OCI-LY7 (cell line): ENCODE results near the gene KRTAP11-1.

Experiments used
- CTCF ChIP-seq: fragments of 200-600 bp; sonication (generic); conservative IDR thresholded peaks from 2 replicates; pipeline ENCODE4 v1.5.1; 2014; ENCODE audit warnings: mild to moderate bottlenecking, antibody characterized with exemption, low read length, moderate library complexity, mixed read lengths
- EZH2phosphoT487 ChIP-seq: fragments of 200-600 bp; sonication (generic); IDR thresholded peaks from 2 replicates; pipeline ENCODE4 v1.6.1; 2018; ENCODE audit warnings: low read depth, borderline replicate concordance, mild to moderate bottlenecking, mixed run types, antibody characterized with exemption, low read length, moderate library complexity, mixed read lengths

DNA sequence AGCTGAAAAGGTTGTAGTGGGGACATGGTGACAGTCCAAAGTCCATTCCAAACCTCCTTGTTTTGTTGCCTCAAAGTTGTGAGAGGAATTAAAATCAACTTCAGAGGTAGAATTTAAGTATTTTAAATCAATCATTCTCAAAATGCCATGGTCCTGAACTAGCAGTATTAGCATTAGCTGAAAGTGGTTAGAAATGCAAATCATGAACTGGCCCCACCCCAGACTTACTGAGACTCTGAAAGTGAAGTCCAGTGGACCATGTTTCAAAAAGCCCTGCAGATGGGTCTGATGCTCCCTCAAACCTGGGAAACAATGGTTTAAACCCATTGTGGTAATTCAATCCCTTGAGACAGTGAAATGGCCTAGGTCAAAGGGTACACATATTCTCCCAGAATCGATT lies 36.2 kb upstream of the KRTAP11-1 start:
- no peak for TF ChIP-seq CTCF
- no peak for TF ChIP-seq EZH2phosphoT487
